Activated CD4-positive, CD25-positive, alpha-beta regulatory T cell treated with anti-CD3 and anti-CD28 coated beads, Interleukin-2, amount 50 U/mL, for 72 hours (primary cell): ENCODE data around the gene ANXA7.
A peak's percentile ranks its signal among the peaks of the same experiment; 100 is the strongest.
"Not testable (repeated sequence)": the region's sequence is repeated elsewhere in the genome, so short reads cannot be mapped to it uniquely, and the experiment has no call there.

ENCODE experiments used
- DNase-seq: peaks from one replicate; pipeline ENCODE4 v3.0.0; 2021

ANXA7 gene

DNA sequence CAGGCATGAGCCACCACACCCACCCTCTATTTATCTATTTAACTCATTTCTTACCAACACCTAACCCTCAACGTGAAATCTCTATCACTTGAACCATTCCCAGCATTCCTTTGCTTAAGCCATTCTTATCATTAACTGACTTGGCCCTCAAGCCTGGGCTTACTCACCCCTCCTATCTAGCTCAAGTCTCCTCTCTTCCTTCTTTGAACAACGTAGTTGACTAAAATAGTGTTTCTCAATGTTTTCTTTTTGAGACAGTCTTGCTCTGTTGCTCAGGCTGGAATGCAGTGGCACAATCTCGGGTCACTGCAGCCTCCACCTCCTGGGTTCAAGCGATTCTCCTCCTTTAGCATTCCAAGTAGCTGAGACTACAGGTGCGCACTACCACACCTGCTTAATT lies 7.0 kb downstream of the ANXA7 start:
- DNase-seq = no peak

DNA sequence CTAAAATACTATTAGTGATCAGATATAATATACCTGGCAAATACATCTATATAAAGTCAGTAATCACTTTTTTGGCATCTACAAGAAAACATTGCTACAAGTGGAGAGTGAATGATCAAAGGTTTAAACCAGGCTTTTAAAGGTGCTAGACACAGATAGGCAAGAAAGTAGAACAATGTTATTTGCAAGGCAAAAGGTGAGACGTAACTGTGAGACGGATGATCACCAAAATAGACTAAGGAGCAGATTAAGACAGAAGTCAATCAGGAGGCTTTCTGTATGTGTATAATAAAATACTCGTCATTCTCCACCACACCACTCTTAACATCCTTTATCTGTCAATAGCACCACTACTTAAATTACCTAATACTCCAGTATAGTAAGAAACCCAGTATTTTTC lies 8.3 kb downstream of the ANXA7 start:
- DNase-seq = no peak

- no peak for DNase-seq
Observed at GRCh38 chr10:73404690-73405089, 9.2 kb downstream of the ANXA7 start.

DNA sequence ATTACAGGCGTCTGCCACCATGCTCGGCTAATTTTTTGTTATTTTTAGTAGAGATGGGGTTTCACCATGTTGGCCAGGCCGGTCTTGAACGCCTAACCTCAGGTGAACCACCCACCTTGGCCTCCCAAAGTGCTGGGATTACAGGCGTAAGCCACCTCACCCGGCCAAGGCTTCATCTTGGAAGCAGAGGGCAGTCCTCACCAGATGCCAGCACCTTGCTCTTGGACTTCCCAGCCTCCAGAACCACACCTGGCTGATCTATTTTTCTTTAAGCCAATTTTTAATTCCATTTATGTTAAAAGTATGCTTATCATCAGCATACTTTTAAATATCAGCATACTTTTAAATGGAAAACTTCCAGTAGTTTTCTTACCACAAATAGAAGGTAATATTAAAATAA lies 12.2 kb downstream of the ANXA7 start:
- DNase-seq = no peak

DNA sequence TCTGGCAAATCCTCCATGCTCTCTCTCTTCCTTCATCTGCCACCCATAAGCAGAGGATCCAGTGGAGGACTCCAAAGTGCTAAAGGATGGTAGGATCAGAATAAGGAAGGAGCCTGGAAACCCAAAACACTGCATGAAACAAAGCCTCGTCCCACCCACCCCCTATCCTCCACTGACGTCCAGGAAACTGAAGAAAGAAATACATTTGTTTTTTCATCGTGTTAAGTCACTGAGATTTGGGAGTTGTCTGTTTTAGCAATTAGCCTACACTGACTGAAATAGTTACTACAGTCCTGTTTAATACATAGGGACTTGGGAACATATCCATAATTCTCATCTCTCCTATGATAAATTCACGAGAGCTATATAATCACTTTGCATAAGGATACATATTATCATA lies 14.8 kb downstream of the ANXA7 start:
- DNase-seq = no peak

GRCh38 chr10:73398024-73398423 lies 15.8 kb downstream of the ANXA7 start:
- DNase-seq = no peak

DNA sequence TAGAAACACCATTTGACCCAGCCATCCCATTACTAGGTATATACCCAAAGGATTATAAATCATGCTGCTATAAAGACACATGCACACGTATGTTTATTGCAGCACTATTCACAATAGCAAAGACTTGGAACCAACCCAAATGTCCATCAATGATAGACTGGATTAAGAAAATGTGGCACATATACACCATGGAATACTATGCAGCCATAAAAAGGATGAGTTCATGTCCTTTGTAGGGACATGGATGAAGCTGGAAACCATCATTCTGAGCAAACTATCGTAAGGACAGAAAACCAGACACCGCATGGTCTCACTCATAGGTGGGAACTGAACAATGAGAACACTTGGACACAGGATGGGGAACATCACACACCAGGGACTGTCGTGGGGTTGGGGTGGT lies 19.5 kb downstream of the ANXA7 start:
- DNase-seq = not testable (repeated sequence)

GRCh38 chr10:73388228-73388627 lies 25.6 kb downstream of the ANXA7 start:
- no peak for DNase-seq

GRCh38 chr10:73386583-73386982 lies 27.3 kb downstream of the ANXA7 start:
- DNase-seq = no peak

- no peak for DNase-seq
Observed at GRCh38 chr10:73379064-73379748, 34.7 kb downstream of the ANXA7 start.

- no peak for DNase-seq
Observed at GRCh38 chr10:73376679-73377078, 37.2 kb downstream of the ANXA7 start.

- DNase-seq = no peak
Observed at GRCh38 chr10:73368238-73368637, 45.6 kb downstream of the ANXA7 start.

DNA sequence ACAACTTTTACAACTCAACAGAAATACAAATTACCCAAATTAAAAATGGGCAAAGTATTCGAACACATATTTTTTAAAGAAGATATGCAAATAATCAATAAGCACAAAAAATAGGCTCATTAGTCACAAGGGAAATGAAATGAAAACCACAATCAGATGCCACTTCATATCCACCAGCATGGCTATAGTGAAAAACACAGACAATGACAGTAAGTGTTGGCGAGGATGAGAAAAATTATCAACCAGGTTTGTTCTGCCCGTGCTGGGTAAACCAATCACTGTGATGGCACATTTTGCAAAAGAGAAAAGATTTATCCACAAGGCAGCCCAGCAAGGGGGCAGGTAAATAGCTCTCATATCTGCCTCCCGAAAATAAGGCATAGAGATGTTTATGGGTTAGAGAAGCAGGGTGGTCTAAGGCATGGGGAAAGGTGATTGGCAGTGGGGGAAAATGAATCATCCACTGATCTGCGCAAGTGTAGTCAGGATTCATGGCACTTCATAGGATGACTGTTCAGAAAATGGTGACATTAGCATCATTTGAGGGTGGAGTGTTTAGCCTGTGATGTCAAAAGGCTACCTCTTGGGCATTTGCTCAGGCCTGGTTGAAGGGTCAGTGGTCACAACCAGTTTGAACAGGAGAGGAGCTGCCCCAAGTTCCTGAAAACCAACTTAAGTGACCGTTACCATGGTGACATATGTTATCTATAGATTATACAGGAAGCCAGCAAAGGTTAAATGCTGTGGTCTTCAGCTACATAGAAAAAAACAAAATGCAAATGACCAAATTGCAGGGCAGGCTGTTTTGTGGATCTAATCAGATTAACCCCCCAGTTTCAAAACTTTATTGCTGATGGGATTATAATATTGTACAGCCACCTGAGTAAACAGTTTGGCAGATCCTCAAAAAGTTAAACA lies 47.2 kb downstream of the ANXA7 start:
- no peak for DNase-seq

DNA sequence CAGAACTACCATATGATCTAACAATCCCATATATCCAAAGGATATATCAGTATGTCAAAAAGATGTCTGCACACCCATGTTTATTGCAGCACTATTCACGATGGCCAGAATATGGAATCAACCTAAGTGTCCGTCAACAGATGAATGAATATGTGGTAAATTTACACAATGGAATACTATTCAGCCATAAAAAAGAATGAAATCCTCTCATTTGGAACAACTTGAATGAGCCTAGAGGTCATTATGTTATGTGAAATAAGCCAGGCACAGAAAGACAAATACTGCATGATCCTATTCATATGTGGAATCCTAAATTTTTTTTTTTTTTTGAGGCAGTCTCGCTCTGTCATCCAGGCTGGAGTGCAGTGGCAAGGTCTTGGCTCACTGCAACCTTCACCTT lies 48.9 kb downstream of the ANXA7 start:
- DNase-seq = no peak

DNA sequence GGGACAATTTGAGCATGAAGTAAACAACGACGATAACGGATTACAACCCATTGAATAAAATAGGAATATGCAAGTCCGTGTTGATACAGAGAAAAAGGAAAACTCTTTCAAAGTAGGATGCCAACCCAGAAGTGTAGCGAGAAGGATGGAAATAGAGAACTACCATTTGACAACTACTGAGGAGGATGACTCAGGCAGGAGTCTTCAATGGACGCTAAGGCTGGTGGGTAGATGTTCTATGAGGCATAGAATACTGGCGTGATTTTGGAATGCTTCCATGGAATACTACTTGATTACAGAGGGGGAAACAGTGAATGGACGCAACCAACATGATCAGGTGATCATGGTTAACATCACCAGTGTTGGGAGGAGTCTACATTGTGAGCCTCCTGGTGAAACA lies 54.4 kb downstream of the ANXA7 start:
- no peak for DNase-seq

GRCh38 chr10:73358331-73359279 lies 55.3 kb downstream of the ANXA7 start, which contains the start of gene CFAP70:
Gene CFAP70 (minus strand): TSS chr10:73358864. CDS start chr10:73354796, 4,068 bp downstream.
- peak; percentile 87 for DNase-seq

DNA sequence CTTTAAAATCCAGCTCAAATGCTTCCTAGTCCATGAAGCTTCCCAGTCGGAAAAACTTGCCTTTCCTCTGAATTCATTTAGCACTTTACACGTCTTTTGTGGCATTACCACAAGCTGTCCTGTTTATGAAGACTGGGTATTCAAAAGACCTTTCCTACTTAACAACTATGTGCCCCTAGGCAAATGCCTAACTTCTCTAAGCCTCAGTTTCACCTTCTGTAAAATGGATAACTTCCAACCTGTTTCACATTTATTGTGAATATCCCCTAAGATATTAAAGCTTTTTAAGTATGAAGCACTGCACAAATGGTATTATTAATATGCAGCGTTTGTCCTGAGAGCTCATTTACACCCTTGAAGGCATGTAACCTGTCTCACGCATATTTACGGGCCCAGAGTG lies 56.0 kb downstream of the ANXA7 start:
- DNase-seq = no peak

- DNase-seq = no peak
Observed at GRCh38 chr10:73357166-73357565, 56.7 kb downstream of the ANXA7 start.

- DNase-seq = no peak
Observed at GRCh38 chr10:73344269-73344668, 69.6 kb downstream of the ANXA7 start.

- no peak for DNase-seq
Observed at GRCh38 chr10:73340121-73340520, 73.7 kb downstream of the ANXA7 start.

GRCh38 chr10:73339436-73339835 lies 74.4 kb downstream of the ANXA7 start:
- DNase-seq = no peak

GRCh38 chr10:73338801-73339368 lies 75.0 kb downstream of the ANXA7 start:
- DNase-seq = no peak

DNA sequence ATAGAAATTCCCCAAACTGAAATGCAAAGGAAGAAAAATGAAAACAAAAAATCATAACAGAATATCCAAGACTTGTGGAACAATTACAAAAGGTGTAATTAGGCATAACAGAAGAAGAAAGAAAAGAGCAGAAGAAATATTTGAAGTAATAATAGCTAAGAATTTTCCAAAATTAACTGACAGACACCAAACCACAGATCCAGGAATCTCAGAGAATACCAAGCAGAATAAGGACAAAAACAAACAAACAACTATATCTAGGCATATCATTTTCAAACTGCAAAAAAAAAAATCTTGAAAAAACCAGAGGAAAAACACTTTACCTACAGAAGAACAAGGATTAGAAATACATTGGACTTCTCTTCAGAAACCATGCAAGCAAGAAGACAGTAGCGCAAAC lies 80.7 kb downstream of the ANXA7 start:
- no peak for DNase-seq
